Muscle layer of colon (tissue), 2 donors: ENCODE measurements around the gene HHAT.

Source experiments
- H3K27ac ChIP-seq: one replicate; pipeline ENCODE4 v1.7.0; 2013; ENCODE audit warnings: low read depth, mild to moderate bottlenecking, low read length, moderate library complexity
- H3K27me3 ChIP-seq, 2 donors: one replicate each; pipeline ENCODE4 v1.7.0; 2013; ENCODE audit warnings: low read length in 2 of 2, mild to moderate bottlenecking in 2 of 2; ENCODE audit not compliant: insufficient read depth in 2 of 2, control insufficient read depth in 1 of 2
- H3K36me3 ChIP-seq: one replicate; pipeline ENCODE4 v1.7.0; 2013; ENCODE audit warnings: mild to moderate bottlenecking, low read length; ENCODE audit not compliant: insufficient read depth
- H3K4me1 ChIP-seq: one replicate; pipeline ENCODE4 v1.7.0; 2013; ENCODE audit warnings: mild to moderate bottlenecking, low read length; ENCODE audit not compliant: insufficient read depth
- H3K4me3 ChIP-seq, 2 donors: one replicate each; pipeline ENCODE4 v1.7.0; 2013; ENCODE audit warnings: low read length in 2 of 2, low read depth in 1 of 2, mild to moderate bottlenecking in 1 of 2, moderate library complexity in 1 of 2
- H3K9ac ChIP-seq: one replicate; pipeline ENCODE4 v1.7.0; 2013; ENCODE audit warnings: low read length
- H3K9me3 ChIP-seq: one replicate; pipeline ENCODE4 v1.7.0; 2013; ENCODE audit warnings: mild to moderate bottlenecking, low read length
- donor health status: abdominal sarcoma.
- donor health status: Adenocarcinoma of cecum.

Gene HHAT

DNA sequence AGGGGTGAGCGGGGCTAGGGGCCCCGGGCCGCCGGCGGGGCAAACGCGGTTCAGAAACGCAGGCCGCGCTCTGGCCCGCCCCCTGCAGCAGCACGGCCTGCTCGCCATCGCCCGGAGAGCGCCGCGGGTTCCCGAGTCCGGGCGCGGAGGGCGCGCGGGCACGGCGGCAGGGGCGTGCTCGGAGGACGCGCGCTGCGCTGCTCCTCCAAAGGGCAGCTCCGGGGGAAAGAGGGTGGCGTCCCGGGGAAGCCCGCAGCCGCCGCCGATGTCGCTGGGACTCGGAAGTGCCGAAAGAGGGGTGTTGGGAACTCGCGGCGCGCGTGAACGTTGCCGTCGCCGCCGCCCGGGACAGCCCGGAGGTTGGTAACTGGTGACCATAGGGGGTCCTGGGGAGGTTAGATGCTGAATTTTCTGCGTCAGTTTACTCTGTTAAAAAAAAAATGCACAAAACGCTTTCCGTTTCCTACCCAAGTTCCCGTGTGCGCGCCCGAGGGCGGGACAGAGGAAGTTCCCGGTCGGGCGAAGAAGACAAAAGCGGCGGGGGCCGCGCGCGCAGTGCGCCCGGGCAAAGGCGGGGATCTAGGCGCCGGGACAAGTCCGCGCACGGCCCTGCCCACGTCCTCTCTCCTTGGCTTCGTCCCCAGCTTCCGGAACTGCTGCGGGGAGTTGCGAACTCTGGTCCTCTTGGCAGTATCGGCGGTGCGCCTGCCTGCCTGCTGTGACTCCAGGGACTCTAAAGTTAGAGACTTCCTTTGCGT lies at the start of gene HHAT:
Gene HHAT (plus strand): TSS at position 157 of the 758 bp plus-strand sequence. CDS start 20,074 bp downstream, outside the sequence.
- Histone ChIP-seq H3K9ac (peak within 1 kb of the TSS; percentile 89), H3K27ac (peak within 1 kb of the TSS; percentile 99), H3K27me3 (no peaks in the 10 kb centered on the region), H3K9me3 (no peaks in the 10 kb centered on the region), H3K4me1 (peaks cover 9% of the 10 kb centered on the region), H3K4me3 (peak within 1 kb of the TSS; percentile 77 to 91), H3K36me3 (no peaks in the 10 kb centered on the region)

GRCh38 chr1:210280221-210280620 lies 48.5 kb upstream of the HHAT start:
- Histone ChIP-seq H3K27ac (no peak overlapping the region), H3K9ac (no peak overlapping the region), H3K4me1 (no peaks in the 10 kb centered on the region), H3K9me3 (no peaks in the 10 kb centered on the region), H3K4me3 (no peak overlapping the region), H3K27me3 (no peaks in the 10 kb centered on the region), H3K36me3 (no peaks in the 10 kb centered on the region)

DNA sequence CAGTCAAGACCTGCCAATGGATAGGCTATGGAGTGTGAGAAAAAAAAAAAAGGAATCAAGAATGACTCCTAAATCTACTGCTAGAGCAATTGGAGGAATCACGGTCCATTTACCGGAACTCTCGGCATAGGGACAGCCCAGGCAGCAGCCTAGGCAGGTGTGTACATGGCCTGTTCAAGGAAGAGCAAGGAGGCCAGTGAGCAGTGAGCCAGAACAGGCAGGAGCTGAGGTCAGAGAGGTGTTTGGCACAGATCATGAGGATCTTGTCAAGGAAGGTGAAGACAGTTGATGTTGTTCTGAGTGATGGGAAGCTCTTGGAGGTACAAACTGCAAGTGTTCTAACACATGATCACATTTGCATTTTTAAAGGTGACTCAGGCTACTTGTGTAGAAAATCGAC lies 40.6 kb upstream of the HHAT start:
- H3K9ac ChIP-seq, result no peak overlapping the region
- no peaks in the 10 kb centered on the region for H3K27me3 ChIP-seq

GRCh38 chr1:210289248-210289647 lies 39.5 kb upstream of the HHAT start:
- Histone ChIP-seq H3K36me3 (no peaks in the 10 kb centered on the region), H3K4me3 (no peak overlapping the region), H3K4me1 (peaks cover 20% of the 10 kb centered on the region), H3K9ac (no peak overlapping the region), H3K9me3 (no peaks in the 10 kb centered on the region), H3K27ac (no peak overlapping the region), H3K27me3 (no peaks in the 10 kb centered on the region)

More for the DNA sequence above, 40.6 kb upstream of the HHAT start:
- H3K4me3 ChIP-seq, result no peak overlapping the region
- peaks cover 13% of the 10 kb centered on the region for H3K4me1 ChIP-seq
- no peaks in the 10 kb centered on the region for H3K36me3 ChIP-seq
- H3K27ac ChIP-seq, result no peak overlapping the region
- no peaks in the 10 kb centered on the region for H3K9me3 ChIP-seq

GRCh38 chr1:210291081-210291764 lies 37.5 kb upstream of the HHAT start:
- peaks cover 39% of the 10 kb centered on the region for H3K4me1 ChIP-seq
- no peaks in the 10 kb centered on the region for H3K36me3 ChIP-seq
- H3K9ac ChIP-seq, result no peak overlapping the region
- H3K9me3 ChIP-seq, result no peaks in the 10 kb centered on the region
- no peaks in the 10 kb centered on the region for H3K27me3 ChIP-seq
- H3K4me3 ChIP-seq, result no peak overlapping the region
- peak overlapping the region; percentile 77 for H3K27ac ChIP-seq

DNA sequence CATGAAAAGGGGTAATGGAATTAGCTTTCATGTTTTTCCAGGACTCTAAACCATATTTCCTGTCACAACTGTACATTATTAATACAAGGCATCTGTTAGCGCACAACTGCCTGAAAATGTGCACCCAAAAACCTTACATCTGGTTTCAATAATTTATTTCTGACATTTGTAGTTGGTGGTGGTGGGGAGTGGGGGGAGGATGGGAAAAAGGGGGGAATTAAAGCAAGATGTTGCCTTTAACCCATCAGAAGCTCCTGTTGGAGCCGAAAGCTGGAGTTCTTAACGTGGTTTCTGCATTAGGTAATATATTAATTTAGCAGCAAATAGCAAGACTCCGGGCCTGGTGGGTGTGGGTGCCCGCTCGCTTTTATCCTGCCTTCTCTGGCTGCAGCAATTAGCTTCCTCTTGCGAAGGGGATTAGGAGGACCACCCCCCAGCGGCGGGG lies 36.9 kb upstream of the HHAT start:
- peak overlapping the region; percentile 55 for H3K9ac ChIP-seq
- no peaks in the 10 kb centered on the region for H3K36me3 ChIP-seq
- H3K4me3 ChIP-seq, result peak overlapping the region in 1 of 2 donors; percentile 68
- H3K9me3 ChIP-seq, result no peaks in the 10 kb centered on the region
- peaks cover 39% of the 10 kb centered on the region for H3K4me1 ChIP-seq
- peak overlapping the region; percentile 77 for H3K27ac ChIP-seq
- no peaks in the 10 kb centered on the region for H3K27me3 ChIP-seq

DNA sequence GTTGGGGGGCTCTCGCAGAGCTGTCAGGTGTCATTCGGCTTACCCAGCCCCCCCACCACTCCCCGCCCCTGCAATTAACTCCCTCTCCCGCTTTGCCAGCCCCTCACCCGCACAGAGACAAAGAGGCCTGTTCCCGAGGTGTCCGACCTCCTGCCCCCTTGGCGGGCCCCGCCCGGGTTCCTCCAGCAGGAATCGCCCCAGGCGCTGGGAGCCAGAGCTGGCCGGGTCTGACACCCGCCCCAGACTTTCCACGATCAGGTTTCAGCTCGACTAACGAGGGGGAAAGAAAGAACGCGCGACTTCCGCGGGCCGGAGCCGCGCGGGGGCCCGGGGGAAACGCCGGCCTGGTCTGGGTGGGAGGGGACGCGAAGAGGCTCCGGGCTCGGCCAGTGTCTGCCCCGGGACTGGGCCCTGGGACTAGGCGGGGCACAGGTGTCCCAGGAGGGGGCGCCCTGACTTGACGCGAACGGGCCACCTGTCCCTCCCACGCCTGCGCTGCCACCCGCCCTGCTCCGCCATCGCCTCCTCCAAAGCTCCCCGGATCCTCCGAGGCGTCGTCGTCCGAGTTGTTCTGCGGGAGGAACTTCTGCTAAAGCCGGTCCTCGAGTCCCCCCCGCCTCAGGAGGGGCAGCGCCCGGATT lies 36.4 kb upstream of the HHAT start:
- H3K36me3 ChIP-seq, result no peaks in the 10 kb centered on the region
- peaks cover 39% of the 10 kb centered on the region for H3K4me1 ChIP-seq
- no peaks in the 10 kb centered on the region for H3K27me3 ChIP-seq
- H3K9me3 ChIP-seq, result no peaks in the 10 kb centered on the region
- H3K9ac ChIP-seq, result peak overlapping the region; percentile 55
- peak overlapping the region; percentile 47 to 68 for H3K4me3 ChIP-seq
- H3K27ac ChIP-seq, result peak overlapping the region; percentile 77

GRCh38 chr1:210293171-210293607 lies 35.5 kb upstream of the HHAT start:
- H3K4me1 ChIP-seq, result peaks cover 39% of the 10 kb centered on the region
- peak overlapping the region; percentile 47 to 68 for H3K4me3 ChIP-seq
- no peaks in the 10 kb centered on the region for H3K36me3 ChIP-seq
- H3K27ac ChIP-seq, result peak overlapping the region; percentile 77
- no peaks in the 10 kb centered on the region for H3K27me3 ChIP-seq
- H3K9ac ChIP-seq, result peak overlapping the region; percentile 55
- no peaks in the 10 kb centered on the region for H3K9me3 ChIP-seq

GRCh38 chr1:210294999-210295745 lies 33.5 kb upstream of the HHAT start:
- H3K9ac ChIP-seq, result no peak overlapping the region
- H3K9me3 ChIP-seq, result no peaks in the 10 kb centered on the region
- H3K4me1 ChIP-seq, result peaks cover 39% of the 10 kb centered on the region
- no peaks in the 10 kb centered on the region for H3K27me3 ChIP-seq
- H3K4me3 ChIP-seq, result no peak overlapping the region
- H3K27ac ChIP-seq, result peak overlapping the region; percentile 47
- no peaks in the 10 kb centered on the region for H3K36me3 ChIP-seq

DNA sequence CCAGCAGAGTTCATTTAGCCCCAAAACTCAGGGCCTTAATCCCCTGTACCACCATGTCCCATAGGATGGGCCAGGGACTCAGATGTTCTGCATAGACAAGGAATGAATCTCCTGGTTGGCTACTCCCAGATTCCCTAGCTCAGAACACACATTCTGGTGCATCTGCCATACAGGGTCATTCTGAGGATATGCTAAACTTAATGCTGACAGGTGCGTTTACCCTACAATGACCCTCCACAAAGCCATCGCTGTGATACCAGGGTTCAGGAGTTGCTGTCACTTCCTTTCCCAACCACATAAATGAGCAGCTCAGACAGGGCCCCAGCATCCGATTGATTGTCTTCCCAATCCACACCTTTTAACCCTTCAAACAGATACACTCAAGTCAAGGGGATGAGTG lies 32.0 kb upstream of the HHAT start:
- peaks cover 41% of the 10 kb centered on the region for H3K4me1 ChIP-seq

GRCh38 chr1:210298296-210298695 lies 30.4 kb upstream of the HHAT start:
- no peaks in the 10 kb centered on the region for H3K27me3 ChIP-seq
- no peaks in the 10 kb centered on the region for H3K36me3 ChIP-seq
- H3K9me3 ChIP-seq, result no peaks in the 10 kb centered on the region
- no peak overlapping the region for H3K27ac ChIP-seq
- peaks cover 40% of the 10 kb centered on the region for H3K4me1 ChIP-seq
- H3K9ac ChIP-seq, result no peak overlapping the region
- no peak overlapping the region for H3K4me3 ChIP-seq

More for the DNA sequence above, 32.0 kb upstream of the HHAT start:
- Histone ChIP-seq H3K9me3 (no peaks in the 10 kb centered on the region), H3K36me3 (no peaks in the 10 kb centered on the region), H3K9ac (no peak overlapping the region), H3K27ac (no peak overlapping the region), H3K27me3 (no peaks in the 10 kb centered on the region), H3K4me3 (no peak overlapping the region)
